ENCODE data around the gene PALS2.

The PALS2 gene

GRCh38 chr7:24572997-24573553, at the start of gene PALS2:
PALS2 (plus strand) TSS chr7:24573452; CDS start chr7:24623668, 50,216 bp downstream.
- DNase-seq (ENCODE audit: low read depth), result peak; percentile 77

GRCh38 chr7:24531255-24531654, 42.0 kb upstream of the PALS2 start:
- no peak for DNase-seq (ENCODE audit: low read depth)

- no peak for DNase-seq (ENCODE audit: low read depth)
Measured at GRCh38 chr7:24536682-24537081, 36.6 kb upstream of the PALS2 start.

- no peak for DNase-seq (ENCODE audit: low read depth)
Measured at GRCh38 chr7:24540956-24541355, 32.3 kb upstream of the PALS2 start.

GRCh38 chr7:24545215-24545614, 28.0 kb upstream of the PALS2 start:
- DNase-seq (ENCODE audit: low read depth), result no peak

GRCh38 chr7:24548390-24548789, 24.9 kb upstream of the PALS2 start:
- DNase-seq (ENCODE audit: low read depth), result no peak

GRCh38 chr7:24549991-24550390, 23.3 kb upstream of the PALS2 start:
- no peak for DNase-seq (ENCODE audit: low read depth)

- DNase-seq (ENCODE audit: low read depth), result no peak
Measured at GRCh38 chr7:24555184-24555583, 18.1 kb upstream of the PALS2 start.

GRCh38 chr7:24555719-24556118, 17.5 kb upstream of the PALS2 start:
- DNase-seq (ENCODE audit: low read depth), result no peak

GRCh38 chr7:24560772-24561171, 12.5 kb upstream of the PALS2 start:
- DNase-seq (ENCODE audit: low read depth), result no peak

- no peak for DNase-seq (ENCODE audit: low read depth)
Measured at GRCh38 chr7:24566274-24566673, 7.0 kb upstream of the PALS2 start.

- DNase-seq (ENCODE audit: low read depth), result no peak
Measured at GRCh38 chr7:24570983-24571382, 2.3 kb upstream of the PALS2 start.

- no peak for DNase-seq (ENCODE audit: low read depth)
Measured at GRCh38 chr7:24572016-24572392, 1.2 kb upstream of the PALS2 start.

GRCh38 chr7:24572393-24572996, 757 bp upstream of the PALS2 start:
- DNase-seq (ENCODE audit: low read depth), result peak; percentile 13

- peak; percentile 26 for DNase-seq (ENCODE audit: low read depth)
Measured at GRCh38 chr7:24573554-24574338, 494 bp downstream of the PALS2 start.

- DNase-seq (ENCODE audit: low read depth), result no peak
Measured at GRCh38 chr7:24574386-24574785, 1.1 kb downstream of the PALS2 start.

GRCh38 chr7:24574950-24575349, 1.7 kb downstream of the PALS2 start:
- DNase-seq (ENCODE audit: low read depth), result no peak

GRCh38 chr7:24576171-24577025, 3.1 kb downstream of the PALS2 start:
- no peak for DNase-seq (ENCODE audit: low read depth)

GRCh38 chr7:24578052-24578451, 4.8 kb downstream of the PALS2 start:
- DNase-seq (ENCODE audit: low read depth), result no peak

GRCh38 chr7:24580283-24580946, 7.2 kb downstream of the PALS2 start:
- no peak for DNase-seq (ENCODE audit: low read depth)

GRCh38 chr7:24582166-24582565, 8.9 kb downstream of the PALS2 start:
- no peak for DNase-seq (ENCODE audit: low read depth)

GRCh38 chr7:24587853-24588252, 14.6 kb downstream of the PALS2 start:
- peak; percentile 28 for DNase-seq (ENCODE audit: low read depth)

All from stimulated activated CD8-positive, alpha-beta memory T cell treated with anti-CD3 and anti-CD28 coated beads, Interleukin-12 subunit alpha, Interleukin-12 subunit beta, amount 100 ng/mL, for 4 hours (primary cell).